GM10847 (cell line): Measurements from ENCODE around the gene AKT3.

Experiments
- POLR2A ChIP-seq: IDR thresholded peaks from 2 replicates; pipeline ENCODE4 v1.6.1; 2011; ENCODE audit not compliant: insufficient read length; ENCODE audit errors: extremely low read depth

AKT3 gene

GRCh38 chr1:243628476-243628907 lies 221.6 kb downstream of the AKT3 start:
- TF ChIP-seq POLR2A, result no peak

- no peak for TF ChIP-seq POLR2A
Measured at GRCh38 chr1:243623841-243624240, 226.2 kb downstream of the AKT3 start.

GRCh38 chr1:243621973-243622372 lies 228.1 kb downstream of the AKT3 start:
- no peak for TF ChIP-seq POLR2A

DNA sequence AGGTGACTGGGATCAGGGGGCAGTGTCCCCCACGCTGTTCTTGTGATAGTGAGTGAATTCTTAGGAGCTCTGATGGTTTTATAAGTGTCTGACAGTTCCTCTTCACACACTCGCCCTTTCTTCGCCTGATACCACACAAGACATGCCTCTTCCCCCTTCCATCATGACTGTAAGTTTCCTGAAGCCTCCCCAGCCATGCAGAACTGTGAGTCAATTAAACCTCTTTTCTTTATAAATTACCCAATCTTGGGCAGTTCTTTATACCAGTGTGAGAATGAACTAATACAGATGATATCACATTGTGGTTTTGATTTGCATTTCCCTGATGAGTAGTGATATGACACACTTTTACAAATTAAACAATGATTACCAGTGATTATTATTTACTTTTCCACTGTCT lies 229.9 kb downstream of the AKT3 start:
- TF ChIP-seq POLR2A, result no peak

DNA sequence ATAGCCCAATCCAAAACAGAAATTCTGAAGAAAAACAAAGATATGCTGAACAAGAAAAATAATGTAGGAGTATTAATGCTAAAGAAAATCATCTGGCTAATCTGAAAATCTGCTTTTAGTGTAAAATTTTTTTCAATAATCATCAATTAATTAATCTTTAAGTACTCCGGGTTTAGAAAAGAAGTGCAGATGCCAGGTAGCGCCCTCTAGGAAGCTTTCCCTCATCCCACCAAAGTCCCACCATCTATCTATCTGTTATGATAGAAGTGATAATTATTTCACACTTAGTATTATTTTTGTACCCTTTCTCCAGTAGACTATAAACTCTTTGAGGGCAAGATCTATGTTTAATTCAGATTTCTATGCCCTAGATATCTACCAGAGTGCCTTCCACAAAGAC lies 240.3 kb downstream of the AKT3 start:
- no peak for TF ChIP-seq POLR2A

DNA sequence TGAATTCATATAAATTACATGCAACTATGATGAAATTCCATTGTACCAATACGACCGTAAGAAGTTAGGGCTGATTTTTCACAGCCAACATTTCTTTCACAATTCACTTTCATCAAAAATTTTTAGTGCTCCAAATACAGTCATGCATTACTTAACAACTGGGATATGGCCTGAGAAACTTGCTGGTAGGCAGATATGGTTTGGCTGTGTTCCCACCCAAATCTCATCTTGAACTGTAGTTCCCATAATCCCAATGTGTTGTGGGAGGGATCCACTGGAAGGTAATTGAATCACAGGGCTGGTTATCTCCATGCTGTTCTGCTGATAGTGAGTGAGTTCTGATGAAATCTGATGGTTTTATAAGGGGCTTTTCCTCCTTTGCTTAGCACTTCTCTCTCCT lies 244.4 kb downstream of the AKT3 start:
- TF ChIP-seq POLR2A, result no peak

DNA sequence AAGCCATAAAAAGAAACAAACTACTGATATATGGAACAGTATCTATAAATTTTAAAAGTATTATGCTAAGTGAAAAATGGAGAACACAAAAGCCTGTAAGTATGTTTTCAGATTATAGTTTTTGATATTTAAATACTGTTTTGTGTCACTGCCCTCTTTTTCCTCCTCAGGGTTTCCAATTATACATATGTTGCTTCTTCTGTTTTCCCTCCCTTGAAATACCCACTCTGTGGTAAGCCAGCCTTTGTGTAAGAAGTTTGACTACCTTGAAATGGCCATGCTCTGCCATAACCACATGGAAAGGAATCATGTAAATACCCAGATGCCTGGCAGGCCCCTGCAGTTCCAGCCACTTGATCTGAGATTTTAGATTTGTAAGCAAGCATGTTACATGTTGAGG lies 248.3 kb downstream of the AKT3 start:
- TF ChIP-seq POLR2A, result no peak

- no peak for TF ChIP-seq POLR2A
Measured at GRCh38 chr1:243598433-243598832, 251.6 kb downstream of the AKT3 start.

- no peak for TF ChIP-seq POLR2A
Measured at GRCh38 chr1:243597383-243597782, 252.7 kb downstream of the AKT3 start.

DNA sequence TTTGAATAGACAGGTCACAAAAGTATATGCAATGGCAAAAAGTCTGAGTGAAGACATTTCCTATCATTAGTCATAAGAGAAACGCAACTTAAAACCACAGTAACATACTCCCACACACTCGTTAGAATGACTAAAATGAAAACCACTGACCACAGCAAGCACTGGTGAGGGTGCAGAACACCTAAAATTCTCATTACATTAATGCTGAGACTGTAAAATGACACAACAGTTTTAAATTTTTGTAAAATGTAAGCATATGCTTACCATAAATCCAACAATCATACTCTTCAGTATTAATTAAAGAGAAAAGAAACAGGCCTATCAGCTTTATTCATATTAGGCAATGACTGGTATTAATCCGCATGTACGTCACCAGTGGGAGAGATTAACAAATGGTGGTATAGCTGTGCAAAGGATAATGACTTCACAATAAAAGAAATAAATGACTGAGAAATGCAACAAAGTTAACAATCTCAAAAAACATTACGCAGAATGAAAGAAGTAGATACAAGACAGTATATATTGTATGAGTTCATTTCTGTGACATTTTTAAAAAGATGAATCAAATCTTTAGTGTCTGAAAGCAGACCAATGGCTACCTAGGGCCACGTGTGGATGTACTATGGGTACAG lies 253.5 kb downstream of the AKT3 start:
- TF ChIP-seq POLR2A, result no peak

- TF ChIP-seq POLR2A, result no peak
Measured at GRCh38 chr1:243595527-243596210, 254.4 kb downstream of the AKT3 start.

DNA sequence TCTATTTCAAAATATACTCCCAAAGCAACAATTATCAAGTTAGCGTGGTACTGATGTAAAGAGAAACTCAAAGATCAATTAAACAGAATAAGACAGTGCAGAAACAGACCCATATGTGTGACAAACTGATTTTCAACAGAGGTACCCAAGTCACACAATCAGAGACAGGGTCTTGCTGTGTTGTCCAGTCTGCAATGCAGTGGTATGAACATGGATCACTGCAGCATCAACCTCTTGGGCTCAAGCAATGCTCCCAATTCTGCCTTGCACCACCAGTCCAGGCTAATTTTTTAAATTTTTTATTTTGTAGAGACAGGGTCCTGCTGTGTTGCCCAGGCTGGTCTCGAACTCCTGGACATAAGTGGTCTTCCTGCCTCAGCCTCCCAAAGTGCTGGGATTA lies 255.6 kb downstream of the AKT3 start:
- no peak for TF ChIP-seq POLR2A

DNA sequence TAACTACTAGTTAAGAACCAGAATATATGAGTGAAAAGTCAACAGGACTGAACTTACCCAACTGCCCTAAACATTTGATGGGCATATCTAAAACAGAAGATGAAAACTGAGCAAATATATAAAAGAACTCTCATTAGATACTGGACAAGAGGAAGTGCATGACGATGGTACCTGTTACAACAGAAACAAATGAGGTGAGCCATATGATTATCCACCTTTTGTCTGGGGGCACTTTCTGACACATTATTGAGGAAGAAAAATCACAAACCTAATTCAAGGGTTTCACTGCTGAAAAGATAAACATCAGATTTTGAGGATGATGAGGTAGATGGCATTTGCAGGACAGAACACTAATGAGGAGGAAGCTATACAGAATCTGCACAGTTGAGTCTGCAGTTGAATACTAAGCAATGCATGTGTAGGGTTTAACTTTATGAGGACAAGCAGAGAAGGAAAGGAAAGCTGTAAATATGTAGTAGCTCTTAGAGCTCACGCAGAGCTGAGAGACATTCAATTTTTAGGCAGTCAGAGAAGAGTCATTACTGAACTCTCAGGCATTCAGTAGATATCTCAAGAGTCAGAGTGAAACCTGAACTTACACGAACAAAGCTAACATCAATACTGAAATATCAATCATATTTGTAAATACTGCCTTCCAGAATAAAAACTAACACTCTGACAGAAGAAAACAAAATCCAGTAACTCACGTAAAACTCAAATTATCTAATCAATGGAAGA lies 262.1 kb downstream of the AKT3 start:
- no peak for TF ChIP-seq POLR2A

DNA sequence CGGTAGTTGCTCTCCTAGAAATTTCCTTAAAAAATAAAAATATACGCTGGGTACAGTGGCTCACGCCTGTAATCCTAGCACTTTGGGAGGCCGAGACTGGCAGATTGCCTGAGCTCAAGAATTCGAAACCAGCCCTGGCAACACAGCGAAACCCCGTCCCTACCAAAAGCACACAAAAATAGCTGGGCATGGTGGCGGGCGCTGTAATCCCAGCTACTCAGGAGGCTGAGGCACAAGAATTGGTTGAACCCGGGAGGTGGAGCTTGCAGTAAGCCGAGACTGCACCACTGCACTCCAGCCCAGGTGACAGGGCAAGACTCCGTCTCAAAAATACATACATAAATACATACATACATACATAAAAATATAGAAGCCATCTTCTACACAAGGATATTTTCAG lies 262.8 kb downstream of the AKT3 start:
- no peak for TF ChIP-seq POLR2A

DNA sequence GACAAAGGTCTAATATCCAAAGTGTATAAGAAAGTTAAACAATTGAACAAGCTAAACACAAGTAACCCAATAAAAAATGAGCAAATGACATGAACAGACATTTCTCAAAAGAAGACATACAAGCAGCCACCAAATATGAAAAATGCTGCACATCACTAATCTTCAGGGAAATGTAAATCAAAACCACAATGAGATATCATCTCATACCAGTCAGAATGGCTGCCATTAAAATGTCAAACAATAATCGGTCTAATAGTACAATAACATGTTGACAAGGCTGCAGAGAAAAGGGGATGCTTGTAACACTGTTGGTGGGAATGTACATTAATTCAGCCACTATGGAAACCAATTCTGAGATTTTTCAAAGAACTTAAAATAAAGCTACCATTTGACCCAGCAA lies 264.1 kb downstream of the AKT3 start:
- TF ChIP-seq POLR2A, result no peak

DNA sequence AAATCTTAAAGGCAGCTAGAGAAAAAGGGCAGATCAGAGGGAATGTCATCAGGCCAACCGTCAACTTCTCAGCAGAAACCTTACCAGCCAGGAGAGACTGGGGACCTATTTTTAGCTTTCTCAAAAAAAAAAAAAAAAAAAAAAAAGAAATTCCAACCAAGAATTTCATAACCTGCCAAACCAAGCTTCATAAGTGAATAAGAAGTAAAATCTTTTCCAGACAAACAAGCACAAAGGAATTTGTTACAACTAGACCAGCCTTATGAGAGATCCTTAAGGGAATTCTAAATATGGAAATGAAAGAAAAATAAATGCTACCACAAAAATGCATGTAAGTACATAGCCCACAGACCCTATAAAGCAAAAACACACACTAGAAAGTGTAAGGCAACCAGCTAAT lies 267.7 kb downstream of the AKT3 start:
- no peak for TF ChIP-seq POLR2A
